Suprapubic skin (tissue), 3 donors: ENCODE measurements around the gene BAZ2B.

Experiments
- POLR2A ChIP-seq, 2 donors: fragments of 450-650 bp; IDR thresholded peaks; one replicate each; pipeline ENCODE4 v1.6.1; 2017; ENCODE audit warnings: antibody characterized with exemption in 2 of 2, mild to moderate bottlenecking in 2 of 2, moderate library complexity in 2 of 2
- TF ChIP-seq, protein P1 (sequence below), 2 donors: fragments of 200-600 bp in 1 of 2; fragments of 450-650 bp in 1 of 2; sonication (generic) in 1 of 2; IDR thresholded peaks; one replicate each; pipeline ENCODE4 v1.5.1; 2016 to 2019; ENCODE audit warnings: antibody characterized with exemption in 2 of 2, mild to moderate bottlenecking in 1 of 2, moderate library complexity in 1 of 2

DNA sequence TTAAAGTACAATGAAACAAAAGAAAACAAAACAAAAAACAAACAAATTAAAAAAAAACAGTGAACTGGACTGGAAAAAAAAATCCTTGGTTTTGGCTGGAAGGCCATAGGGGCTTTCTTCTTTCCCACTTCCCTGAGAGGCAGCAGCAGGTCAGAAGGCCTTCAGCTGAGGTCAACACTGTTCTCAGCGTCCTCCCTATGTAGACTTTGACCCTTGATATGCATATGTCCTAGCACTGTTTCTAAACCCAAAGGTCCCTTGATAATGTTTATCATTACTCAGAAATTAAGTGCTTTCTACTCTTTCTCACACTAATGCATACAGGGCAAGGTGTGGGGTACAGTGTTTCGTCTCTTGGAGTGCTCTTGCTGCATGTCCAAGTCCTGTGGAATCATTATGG lies 254.3 kb downstream of the BAZ2B start:
- TF ChIP-seq, protein P1, sequence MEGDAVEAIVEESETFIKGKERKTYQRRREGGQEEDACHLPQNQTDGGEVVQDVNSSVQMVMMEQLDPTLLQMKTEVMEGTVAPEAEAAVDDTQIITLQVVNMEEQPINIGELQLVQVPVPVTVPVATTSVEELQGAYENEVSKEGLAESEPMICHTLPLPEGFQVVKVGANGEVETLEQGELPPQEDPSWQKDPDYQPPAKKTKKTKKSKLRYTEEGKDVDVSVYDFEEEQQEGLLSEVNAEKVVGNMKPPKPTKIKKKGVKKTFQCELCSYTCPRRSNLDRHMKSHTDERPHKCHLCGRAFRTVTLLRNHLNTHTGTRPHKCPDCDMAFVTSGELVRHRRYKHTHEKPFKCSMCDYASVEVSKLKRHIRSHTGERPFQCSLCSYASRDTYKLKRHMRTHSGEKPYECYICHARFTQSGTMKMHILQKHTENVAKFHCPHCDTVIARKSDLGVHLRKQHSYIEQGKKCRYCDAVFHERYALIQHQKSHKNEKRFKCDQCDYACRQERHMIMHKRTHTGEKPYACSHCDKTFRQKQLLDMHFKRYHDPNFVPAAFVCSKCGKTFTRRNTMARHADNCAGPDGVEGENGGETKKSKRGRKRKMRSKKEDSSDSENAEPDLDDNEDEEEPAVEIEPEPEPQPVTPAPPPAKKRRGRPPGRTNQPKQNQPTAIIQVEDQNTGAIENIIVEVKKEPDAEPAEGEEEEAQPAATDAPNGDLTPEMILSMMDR (IDR thresholded peaks at IDR 0.05): no peak
- no peak for TF ChIP-seq POLR2A (IDR thresholded peaks at IDR 0.05)
